22Rv1 (cell line): ENCODE results near the gene ANKIB1.

ENCODE experiments used
- H3K27ac ChIP-seq: fragments of 450-650 bp; 2 replicates; pipeline ENCODE4 v1.5.1; 2017
- CTCF ChIP-seq: fragments of 450-650 bp; IDR thresholded peaks from 2 replicates; pipeline ENCODE4 v1.5.1; 2017; ENCODE audit warnings: mild to moderate bottlenecking
- ZFX ChIP-seq: fragments of 450-650 bp; IDR thresholded peaks from 2 replicates; pipeline ENCODE4 v1.6.1; 2017; ENCODE audit warnings: antibody characterized with exemption, borderline replicate concordance

ANKIB1 gene

GRCh38 chr7:92228100-92228499, 17.7 kb upstream of the ANKIB1 start:
- TF ChIP-seq CTCF, result no peak
- no peak for TF ChIP-seq ZFX
- H3K27ac ChIP-seq, result no peak overlapping the region

GRCh38 chr7:92228742-92229141, 17.0 kb upstream of the ANKIB1 start:
- no peak overlapping the region for H3K27ac ChIP-seq
- no peak for TF ChIP-seq CTCF
- no peak for TF ChIP-seq ZFX

DNA sequence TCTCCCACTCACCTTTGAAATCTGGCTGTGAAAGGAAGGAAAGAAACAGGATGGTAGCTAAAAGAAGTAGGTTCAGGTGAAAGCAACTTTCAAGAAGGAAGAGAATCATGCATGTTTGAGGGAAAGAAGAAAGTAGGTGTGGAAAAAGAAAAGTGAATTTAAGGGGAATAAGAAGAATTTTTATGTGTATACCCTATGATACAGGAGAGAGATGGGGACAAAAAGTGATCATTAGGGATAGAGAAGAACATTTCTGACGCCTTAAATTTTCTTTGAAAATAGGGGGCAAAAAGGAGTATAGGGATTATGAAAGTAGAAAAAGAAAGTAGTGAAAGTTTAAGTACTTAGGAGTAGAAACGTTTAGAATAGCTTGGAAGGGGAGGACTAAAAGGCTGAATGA, 15.2 kb upstream of the ANKIB1 start:
- TF ChIP-seq ZFX, result no peak
- TF ChIP-seq CTCF, result no peak
- H3K27ac ChIP-seq, result no peak overlapping the region

GRCh38 chr7:92242972-92243371, 2.8 kb upstream of the ANKIB1 start:
- TF ChIP-seq CTCF (no peak), ZFX (no peak)
- H3K27ac ChIP-seq, result no peak overlapping the region

DNA sequence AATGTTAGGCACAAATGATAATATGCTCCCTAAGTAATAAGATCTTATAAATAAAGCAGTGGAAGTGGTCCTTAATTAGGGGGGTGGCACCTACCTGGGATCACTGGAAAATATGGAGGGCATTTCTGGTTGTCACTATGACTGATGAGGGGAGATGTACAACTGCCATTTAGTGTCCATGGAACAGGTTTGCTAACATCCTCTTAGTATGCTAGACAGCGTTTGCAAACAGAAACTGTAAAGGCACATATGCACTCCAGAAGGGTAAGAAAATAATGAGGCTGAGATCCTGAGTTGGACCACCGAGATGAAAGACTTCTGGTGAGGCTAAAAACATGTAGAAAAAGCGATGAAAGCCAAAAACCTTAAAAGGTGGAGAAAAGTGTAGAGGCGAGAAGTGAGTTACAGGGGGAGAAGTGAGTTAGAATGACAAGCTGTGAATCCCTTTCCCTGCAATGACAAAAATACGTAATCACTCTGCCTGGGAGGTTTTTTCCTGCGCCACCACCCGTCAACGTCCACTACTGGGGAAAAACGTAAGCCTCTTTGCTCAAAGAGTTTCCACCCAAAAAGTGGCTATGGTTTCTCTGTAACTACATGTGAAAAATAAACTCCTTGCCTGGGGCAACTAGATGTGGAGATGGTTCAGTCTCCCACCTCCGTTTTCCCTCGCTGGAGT, 827 bp upstream of the ANKIB1 start:
- H3K27ac ChIP-seq, result peak overlapping the region; percentile 92

GRCh38 chr7:92246360-92247101, 757 bp downstream of the ANKIB1 start:
- TF ChIP-seq ZFX (no peak), CTCF (no peak)
- peak overlapping the region; percentile 92 for H3K27ac ChIP-seq

More for the DNA sequence above, 827 bp upstream of the ANKIB1 start:
- no peak for TF ChIP-seq CTCF
- TF ChIP-seq ZFX, result no peak

DNA sequence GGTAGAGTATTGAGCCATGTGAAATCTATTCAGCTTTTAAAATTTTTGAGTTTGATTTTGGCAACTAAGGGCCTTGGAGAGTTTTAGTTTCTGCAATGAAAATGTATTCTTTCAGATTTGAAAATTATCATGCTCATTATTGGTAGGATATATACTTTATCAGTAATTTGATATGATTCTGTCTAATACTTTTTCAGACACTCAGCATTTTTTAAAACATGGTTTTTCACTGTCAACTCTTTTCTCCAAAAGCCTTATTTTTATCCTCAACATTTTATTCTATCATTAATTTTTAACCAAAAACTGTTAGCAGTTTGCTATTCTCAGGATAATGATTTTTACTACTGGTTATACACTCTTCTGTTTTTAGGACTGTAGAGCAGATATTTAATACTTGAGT, 4.8 kb downstream of the ANKIB1 start:
- TF ChIP-seq ZFX (no peak), CTCF (no peak)
- H3K27ac ChIP-seq, result no peak overlapping the region
